Measurements from ENCODE around the gene PDGFC. TPM values are rescaled to one million over a fixed set of nuclear protein-coding genes. Genes with fewer than 3 reads are reported as not detected.

Gene PDGFC
- total RNA-seq, 1 donor from 2014 or later = not detected

- ATAC-seq (ENCODE audit: low read depth) (no peak), DNase-seq (no peak)
- intact Hi-C loops (cut with micrococcal nuclease) = no loop called here
- H3K36me3 Mint-ChIP-seq (ENCODE audit: low read depth) = no peaks in the 10 kb centered on the region
- no peak overlapping the region for H3K27ac Mint-ChIP-seq
- TF ChIP-seq CTCF (IDR thresholded peaks at IDR 0.05) = no peak
- CTCF ChIA-PET = no interaction called here
- no peaks in the 10 kb centered on the region for H3K4me1 Mint-ChIP-seq
- H3K27me3 Mint-ChIP-seq = no peaks in the 10 kb centered on the region
- peaks cover 14% of the 10 kb centered on the region for H3K9me3 Mint-ChIP-seq
- POLR2A ChIA-PET = no interaction called here
- H3K4me3 Mint-ChIP-seq = no peak overlapping the region
These were observed 19.6 kb upstream of the PDGFC start for GRCh38 chr4:156991161-156991560.

DNA sequence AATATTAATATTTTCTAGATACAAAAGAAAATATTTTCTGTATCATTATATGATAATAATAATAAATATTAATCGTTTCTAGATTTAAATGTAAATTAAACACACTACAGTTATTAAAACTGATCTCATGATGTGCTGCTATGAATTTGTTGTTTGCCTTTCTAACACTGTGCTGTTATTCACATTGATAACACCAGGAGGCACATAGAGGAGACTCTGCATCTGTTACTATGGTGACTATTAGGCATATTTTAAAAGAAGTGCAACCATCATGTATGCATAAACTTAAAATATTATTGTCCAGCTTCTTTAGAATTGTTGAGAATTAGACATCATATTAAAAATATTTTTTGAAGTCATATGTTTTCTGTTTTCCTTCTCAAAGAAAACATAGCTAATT, 11.8 kb upstream of the PDGFC start:
- H3K4me1 Mint-ChIP-seq = no peaks in the 10 kb centered on the region
- no peaks in the 10 kb centered on the region for H3K27me3 Mint-ChIP-seq
- no peak overlapping the region for H3K27ac Mint-ChIP-seq
- peaks cover under 1% of the 10 kb centered on the region for H3K9me3 Mint-ChIP-seq
- ATAC-seq (ENCODE audit: low read depth) (no peak), DNase-seq (no peak)
- no peak overlapping the region for H3K4me3 Mint-ChIP-seq
- TF ChIP-seq CTCF (IDR thresholded peaks at IDR 0.05) = no peak
- H3K36me3 Mint-ChIP-seq (ENCODE audit: low read depth) = no peaks in the 10 kb centered on the region
- intact Hi-C loops (cut with micrococcal nuclease) = no loop called here
- ChIA-PET POLR2A (no interaction called here), CTCF (no interaction called here)

DNA sequence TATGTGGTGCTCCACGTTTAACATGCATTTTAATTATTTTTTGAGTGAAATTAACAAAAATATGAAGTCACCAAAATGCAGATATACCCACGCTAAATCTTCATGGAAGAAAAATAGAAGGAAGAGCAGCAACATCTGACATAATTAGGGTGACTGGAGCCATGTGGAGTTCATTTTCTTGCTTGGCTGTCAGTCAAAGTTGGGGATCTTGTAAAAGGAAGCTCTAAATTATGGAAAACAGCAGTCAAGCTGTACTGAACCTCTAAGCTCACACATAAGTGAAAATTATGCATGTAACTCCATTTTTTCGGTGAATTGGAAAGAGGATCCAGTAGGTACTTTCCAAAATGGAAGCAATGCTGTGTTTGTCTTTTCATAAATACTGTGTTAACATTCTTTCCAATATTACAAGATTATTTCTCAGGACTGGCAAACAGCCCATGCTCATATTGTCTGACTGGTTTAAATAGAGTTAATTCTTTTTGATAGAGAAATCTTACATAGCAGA, 9.7 kb upstream of the PDGFC start:
- ChIA-PET CTCF (no interaction called here), POLR2A (no interaction called here)
- Mint-ChIP-seq H3K27ac (no peak overlapping the region), H3K4me3 (no peak overlapping the region), H3K27me3 (no peaks in the 10 kb centered on the region), H3K36me3 (ENCODE audit: low read depth) (no peaks in the 10 kb centered on the region), H3K4me1 (no peaks in the 10 kb centered on the region), H3K9me3 (no peaks in the 10 kb centered on the region)
- no peak for TF ChIP-seq CTCF (IDR thresholded peaks at IDR 0.05)
- no peak for DNase-seq
- intact Hi-C loops (cut with micrococcal nuclease) = no loop called here
- ATAC-seq (ENCODE audit: low read depth) = no peak

GRCh38 chr4:156977435-156978160, 6.0 kb upstream of the PDGFC start:
- ATAC-seq (ENCODE audit: low read depth) (no peak), DNase-seq (no peak)
- no peak for TF ChIP-seq CTCF (IDR thresholded peaks at IDR 0.05)
- Mint-ChIP-seq H3K27ac (no peak overlapping the region), H3K9me3 (no peaks in the 10 kb centered on the region), H3K4me1 (no peaks in the 10 kb centered on the region), H3K36me3 (ENCODE audit: low read depth) (no peaks in the 10 kb centered on the region), H3K4me3 (no peak overlapping the region), H3K27me3 (peaks cover 8% of the 10 kb centered on the region)
- POLR2A ChIA-PET = no interaction called here
- CTCF ChIA-PET = no interaction called here
- intact Hi-C loops (cut with micrococcal nuclease) = no loop called here

- H3K27me3 Mint-ChIP-seq = peaks cover 10% of the 10 kb centered on the region
- DNase-seq (no peak), ATAC-seq (ENCODE audit: low read depth) (no peak)
- H3K4me1 Mint-ChIP-seq = peaks cover 3% of the 10 kb centered on the region
- no peak overlapping the region for H3K4me3 Mint-ChIP-seq
- H3K9me3 Mint-ChIP-seq = no peaks in the 10 kb centered on the region
- TF ChIP-seq CTCF (IDR thresholded peaks at IDR 0.05) = no peak
- H3K27ac Mint-ChIP-seq = no peak overlapping the region
- ChIA-PET CTCF (no interaction called here), POLR2A (no interaction called here)
- no peaks in the 10 kb centered on the region for H3K36me3 Mint-ChIP-seq (ENCODE audit: low read depth)
- intact Hi-C loops (cut with micrococcal nuclease) = no loop called here
These were observed 4.5 kb upstream of the PDGFC start for GRCh38 chr4:156976147-156976546.
